Activated B cell treated with CpG ODN at 0.5 μM for 24 hours (primary cell): ENCODE measurements around the gene MYL10. TPM values are rescaled to one million over a fixed set of nuclear protein-coding genes. Genes with fewer than 3 reads are reported as not detected.

Experiments used
- ATAC-seq: fragments of 200-7000 bp; cut with Tn5 transposase; one replicate; pipeline ENCODE4 v1.10.0; 2021; ENCODE audit warnings: low read depth, mild to moderate bottlenecking, moderate library complexity
- CTCF ChIA-PET: fragments of 350-600 bp; sonication (Branson Sonifier 250); formaldehyde crosslinking; loops from one replicate; lab custom pipeline; 2021; ENCODE audit warnings: antibody characterized with exemption; lab: Charles Lee
- POLR2A ChIA-PET: fragments of 350-600 bp; sonication (Branson Sonifier 250); formaldehyde crosslinking; loops from one replicate; lab custom pipeline; 2021; ENCODE audit warnings: antibody characterized with exemption; lab: Charles Lee
- DNase-seq: peaks from one replicate; pipeline ENCODE4 v3.0.0; 2022
- H3K27ac Mint-ChIP-seq: one replicate; pipeline ENCODE4 v1.8.0; 2020; ENCODE audit warnings: mixed read lengths
- H3K27me3 Mint-ChIP-seq: one replicate; pipeline ENCODE4 v1.8.0; 2021; ENCODE audit warnings: mixed read lengths
- H3K36me3 Mint-ChIP-seq: one replicate; pipeline ENCODE4 v1.8.0; 2021; ENCODE audit warnings: low read depth, mixed read lengths
- H3K4me1 Mint-ChIP-seq: one replicate; pipeline ENCODE4 v1.8.0; 2021; ENCODE audit warnings: mixed read lengths
- H3K4me3 Mint-ChIP-seq: one replicate; pipeline ENCODE4 v1.8.0; 2020; ENCODE audit warnings: mild to moderate bottlenecking, mixed read lengths
- H3K9me3 Mint-ChIP-seq: one replicate; pipeline ENCODE4 v1.8.0; 2020; ENCODE audit warnings: mixed read lengths
- intact Hi-C: fragments of 100-400 bp; cut with micrococcal nuclease; formaldehyde crosslinking; loops from one replicate; pipeline ENCODE4 v1.15.1; 2024
- total RNA-seq: library from RNA; stranded (reverse); gene quantifications from 2 replicates; pipeline ENCODE4 v1.2.3, GENCODE V29; 2022
- TF ChIP-seq, protein P1 (sequence below): fragments of 200-600 bp; IDR thresholded peaks from one replicate; pipeline ENCODE4 v1.8.0; 2022; ENCODE audit warnings: antibody characterized with exemption, mild to moderate bottlenecking

Gene MYL10
- total RNA-seq, 1 donor from 2014 or later, result not detected

GRCh38 chr7:101676062-101676598, 47.0 kb upstream of the MYL10 start:
- ATAC-seq (no peak), DNase-seq (no peak)
- Mint-ChIP-seq H3K9me3 (peaks cover 4% of the 10 kb centered on the region), H3K4me3 (no peak overlapping the region), H3K27ac (no peak overlapping the region), H3K36me3 (no peaks in the 10 kb centered on the region), H3K4me1 (no peaks in the 10 kb centered on the region), H3K27me3 (no peaks in the 10 kb centered on the region)
- TF ChIP-seq, protein P1, sequence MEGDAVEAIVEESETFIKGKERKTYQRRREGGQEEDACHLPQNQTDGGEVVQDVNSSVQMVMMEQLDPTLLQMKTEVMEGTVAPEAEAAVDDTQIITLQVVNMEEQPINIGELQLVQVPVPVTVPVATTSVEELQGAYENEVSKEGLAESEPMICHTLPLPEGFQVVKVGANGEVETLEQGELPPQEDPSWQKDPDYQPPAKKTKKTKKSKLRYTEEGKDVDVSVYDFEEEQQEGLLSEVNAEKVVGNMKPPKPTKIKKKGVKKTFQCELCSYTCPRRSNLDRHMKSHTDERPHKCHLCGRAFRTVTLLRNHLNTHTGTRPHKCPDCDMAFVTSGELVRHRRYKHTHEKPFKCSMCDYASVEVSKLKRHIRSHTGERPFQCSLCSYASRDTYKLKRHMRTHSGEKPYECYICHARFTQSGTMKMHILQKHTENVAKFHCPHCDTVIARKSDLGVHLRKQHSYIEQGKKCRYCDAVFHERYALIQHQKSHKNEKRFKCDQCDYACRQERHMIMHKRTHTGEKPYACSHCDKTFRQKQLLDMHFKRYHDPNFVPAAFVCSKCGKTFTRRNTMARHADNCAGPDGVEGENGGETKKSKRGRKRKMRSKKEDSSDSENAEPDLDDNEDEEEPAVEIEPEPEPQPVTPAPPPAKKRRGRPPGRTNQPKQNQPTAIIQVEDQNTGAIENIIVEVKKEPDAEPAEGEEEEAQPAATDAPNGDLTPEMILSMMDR, result no peak
- ChIA-PET POLR2A (no interaction called here), CTCF (no interaction called here)
- intact Hi-C loops, result no loop called here

DNA sequence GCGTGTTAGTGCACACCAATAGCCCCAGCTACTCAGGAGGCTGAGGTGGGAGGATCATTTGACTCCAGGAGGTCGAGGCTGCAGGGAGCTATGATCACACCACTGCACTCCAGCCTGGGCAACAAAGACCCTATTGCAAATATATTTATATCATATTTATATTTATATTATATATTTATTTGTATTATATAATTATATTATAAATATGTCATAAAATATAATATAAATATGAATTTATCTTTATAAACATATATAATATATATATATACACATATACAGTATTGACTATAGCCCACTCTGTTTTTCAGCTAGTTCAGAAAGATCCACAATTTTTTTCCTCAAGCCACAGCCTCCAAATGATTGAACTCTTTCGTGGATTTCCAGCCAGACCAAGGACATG, 45.3 kb upstream of the MYL10 start:
- Mint-ChIP-seq H3K36me3 (no peaks in the 10 kb centered on the region), H3K4me1 (no peaks in the 10 kb centered on the region), H3K4me3 (no peak overlapping the region), H3K27me3 (no peaks in the 10 kb centered on the region), H3K9me3 (peaks cover 4% of the 10 kb centered on the region), H3K27ac (no peak overlapping the region)
- ChIA-PET CTCF (interaction anchor here (0.6 kb wide), 1 partner anchor 540 kb away, joined by 3 read pairs; no protein-coding TSS in a partner anchor), POLR2A (no interaction called here)
- intact Hi-C loops, result no loop called here
- ATAC-seq (no peak), DNase-seq (no peak)
- TF ChIP-seq, protein P1, result no peak

DNA sequence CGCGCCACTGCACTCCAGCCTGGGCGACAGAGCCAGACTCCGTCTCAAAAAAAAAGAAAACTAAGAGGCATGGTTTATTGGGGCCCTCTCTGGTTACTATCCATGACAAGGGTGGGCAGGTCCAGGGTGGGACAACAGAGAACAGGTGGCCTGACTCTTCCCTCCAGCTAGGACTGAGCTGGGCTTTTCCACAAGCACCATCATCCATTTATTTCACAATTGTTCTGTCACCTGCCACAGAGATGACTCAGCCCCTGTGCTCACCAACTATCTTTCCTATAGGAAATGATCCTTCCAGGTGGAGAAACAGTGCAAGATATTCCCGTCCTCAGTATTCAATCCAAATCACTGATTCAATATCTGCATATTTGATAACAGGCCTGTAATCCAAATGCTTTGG, 44.9 kb upstream of the MYL10 start:
- no peaks in the 10 kb centered on the region for H3K36me3 Mint-ChIP-seq
- TF ChIP-seq, protein P1, result no peak
- ChIA-PET POLR2A (no interaction called here), CTCF (no interaction called here)
- no peak overlapping the region for H3K4me3 Mint-ChIP-seq
- H3K27ac Mint-ChIP-seq, result no peak overlapping the region
- H3K4me1 Mint-ChIP-seq, result no peaks in the 10 kb centered on the region
- no peaks in the 10 kb centered on the region for H3K27me3 Mint-ChIP-seq
- DNase-seq, result no peak
- intact Hi-C loops, result no loop called here
- H3K9me3 Mint-ChIP-seq, result peaks cover 4% of the 10 kb centered on the region
- no peak for ATAC-seq

DNA sequence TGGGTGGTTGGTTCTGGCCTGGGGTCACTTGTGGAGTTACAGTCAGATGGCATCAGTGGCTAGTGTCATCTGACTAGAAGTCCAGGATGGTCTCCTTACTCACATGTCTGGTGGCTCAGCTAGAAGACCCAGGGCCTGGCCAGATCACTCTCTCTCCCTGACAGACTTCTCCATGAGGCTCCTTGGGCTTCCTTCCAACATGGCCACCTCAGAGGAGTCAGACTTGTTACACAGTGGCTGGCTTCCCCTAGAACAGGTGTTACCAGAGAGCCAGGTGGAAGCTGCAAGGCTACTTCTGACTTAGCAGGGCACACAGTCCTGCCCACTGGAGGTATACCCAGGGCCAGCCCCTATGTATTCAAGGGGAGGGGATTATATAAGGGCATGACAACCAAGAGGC, 44.2 kb upstream of the MYL10 start:
- ChIA-PET CTCF (no interaction called here), POLR2A (no interaction called here)
- no peak overlapping the region for H3K4me3 Mint-ChIP-seq
- DNase-seq (no peak), ATAC-seq (no peak)
- H3K27me3 Mint-ChIP-seq, result no peaks in the 10 kb centered on the region
- H3K27ac Mint-ChIP-seq, result no peak overlapping the region
- TF ChIP-seq, protein P1, result no peak
- H3K36me3 Mint-ChIP-seq, result no peaks in the 10 kb centered on the region
- intact Hi-C loops, result no loop called here
- H3K4me1 Mint-ChIP-seq, result no peaks in the 10 kb centered on the region
- peaks cover 4% of the 10 kb centered on the region for H3K9me3 Mint-ChIP-seq

GRCh38 chr7:101671371-101672356, 42.6 kb upstream of the MYL10 start:
- TF ChIP-seq, protein P1, result no peak
- intact Hi-C loops, result no loop called here
- H3K27me3 Mint-ChIP-seq, result no peaks in the 10 kb centered on the region

More at GRCh38 chr7:101671371-101672356, 42.6 kb upstream of the MYL10 start:
- Mint-ChIP-seq H3K36me3 (no peaks in the 10 kb centered on the region), H3K4me1 (no peaks in the 10 kb centered on the region), H3K27ac (no peak overlapping the region), H3K4me3 (no peak overlapping the region), H3K9me3 (peaks cover 4% of the 10 kb centered on the region)
- POLR2A ChIA-PET, result no interaction called here
- no peak for ATAC-seq
- CTCF ChIA-PET, result no interaction called here
- DNase-seq, result no peak
